ENCODE data around the gene LRFN3.
"Not testable (repeated sequence)": the region's sequence is repeated elsewhere in the genome, so short reads cannot be mapped to it uniquely, and the experiment has no call there.

The LRFN3 gene

DNA sequence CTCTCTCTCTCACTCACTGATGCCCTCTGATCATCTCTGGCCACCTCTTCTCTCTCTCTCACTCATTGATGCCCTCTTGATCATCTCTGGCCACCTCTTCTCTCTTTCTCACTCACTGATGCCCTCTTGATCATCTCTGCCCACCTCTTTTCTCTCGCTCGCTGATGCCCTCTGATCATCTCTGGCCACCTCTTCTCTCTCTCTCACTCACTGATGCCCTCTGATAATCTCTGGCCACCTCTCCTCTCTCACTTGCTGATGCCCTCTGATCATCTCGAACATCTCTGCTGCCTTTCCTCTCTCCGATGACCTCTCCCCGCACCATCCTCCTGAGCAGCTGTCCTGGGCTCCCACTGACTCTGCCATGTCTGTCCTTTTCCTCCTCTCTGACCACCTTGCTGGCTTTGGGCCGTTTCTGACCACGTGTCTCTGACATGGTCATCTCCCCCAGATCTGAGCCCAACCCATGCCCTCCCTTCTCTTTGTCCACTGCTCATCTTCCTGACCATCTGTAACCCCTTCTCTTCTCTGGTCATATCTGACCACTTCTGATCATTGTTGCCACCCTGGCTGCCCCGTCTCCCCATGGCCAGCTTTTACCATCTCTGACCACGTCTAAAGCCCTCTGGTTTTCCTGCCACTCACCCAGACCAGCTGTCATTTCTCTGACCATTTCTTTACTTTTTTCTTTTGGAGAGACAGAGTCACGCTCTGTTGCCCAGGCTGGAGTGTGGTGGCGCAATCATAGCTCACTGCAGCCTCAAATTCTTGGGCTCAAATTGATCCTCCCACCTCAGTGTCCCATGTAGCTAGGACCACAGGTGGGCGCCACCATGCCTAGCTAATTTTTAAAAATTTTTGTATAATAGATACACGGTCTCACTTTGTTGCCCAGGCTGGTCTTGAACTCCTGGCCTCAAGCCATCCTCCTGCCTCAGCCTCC, 2.4 kb downstream of the LRFN3 start:
- no peak for DNase-seq (ENCODE audit: low read depth)

DNA sequence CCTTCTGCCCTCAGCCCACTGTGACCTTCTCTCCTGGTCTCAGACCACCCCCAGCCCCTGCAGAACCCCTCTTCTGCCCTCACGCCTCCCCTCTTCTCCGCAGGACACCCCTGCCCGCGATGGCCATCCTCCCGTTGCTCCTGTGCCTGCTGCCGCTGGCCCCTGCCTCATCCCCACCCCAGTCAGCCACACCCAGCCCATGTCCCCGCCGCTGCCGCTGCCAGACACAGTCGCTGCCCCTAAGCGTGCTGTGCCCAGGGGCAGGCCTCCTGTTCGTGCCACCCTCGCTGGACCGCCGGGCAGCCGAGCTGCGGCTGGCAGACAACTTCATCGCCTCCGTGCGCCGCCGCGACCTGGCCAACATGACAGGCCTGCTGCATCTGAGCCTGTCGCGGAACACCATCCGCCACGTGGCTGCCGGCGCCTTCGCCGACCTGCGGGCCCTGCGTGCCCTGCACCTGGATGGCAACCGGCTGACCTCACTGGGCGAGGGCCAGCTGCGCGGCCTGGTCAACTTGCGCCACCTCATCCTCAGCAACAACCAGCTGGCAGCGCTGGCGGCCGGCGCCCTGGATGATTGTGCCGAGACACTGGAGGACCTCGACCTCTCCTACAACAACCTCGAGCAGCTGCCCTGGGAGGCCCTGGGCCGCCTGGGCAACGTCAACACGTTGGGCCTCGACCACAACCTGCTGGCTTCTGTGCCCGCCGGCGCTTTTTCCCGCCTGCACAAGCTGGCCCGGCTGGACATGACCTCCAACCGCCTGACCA, 3.3 kb downstream of the LRFN3 start:
- no peak for DNase-seq (ENCODE audit: low read depth)

DNA sequence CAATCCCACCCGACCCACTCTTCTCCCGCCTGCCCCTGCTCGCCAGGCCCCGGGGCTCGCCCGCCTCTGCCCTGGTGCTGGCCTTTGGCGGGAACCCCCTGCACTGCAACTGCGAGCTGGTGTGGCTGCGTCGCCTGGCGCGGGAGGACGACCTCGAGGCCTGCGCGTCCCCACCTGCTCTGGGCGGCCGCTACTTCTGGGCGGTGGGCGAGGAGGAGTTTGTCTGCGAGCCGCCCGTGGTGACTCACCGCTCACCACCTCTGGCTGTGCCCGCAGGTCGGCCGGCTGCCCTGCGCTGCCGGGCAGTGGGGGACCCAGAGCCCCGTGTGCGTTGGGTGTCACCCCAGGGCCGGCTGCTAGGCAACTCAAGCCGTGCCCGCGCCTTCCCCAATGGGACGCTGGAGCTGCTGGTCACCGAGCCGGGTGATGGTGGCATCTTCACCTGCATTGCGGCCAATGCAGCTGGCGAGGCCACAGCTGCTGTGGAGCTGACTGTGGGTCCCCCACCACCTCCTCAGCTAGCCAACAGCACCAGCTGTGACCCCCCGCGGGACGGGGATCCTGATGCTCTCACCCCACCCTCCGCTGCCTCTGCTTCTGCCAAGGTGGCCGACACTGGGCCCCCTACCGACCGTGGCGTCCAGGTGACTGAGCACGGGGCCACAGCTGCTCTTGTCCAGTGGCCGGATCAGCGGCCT, 4.1 kb downstream of the LRFN3 start:
- no peak for DNase-seq (ENCODE audit: low read depth)

DNA sequence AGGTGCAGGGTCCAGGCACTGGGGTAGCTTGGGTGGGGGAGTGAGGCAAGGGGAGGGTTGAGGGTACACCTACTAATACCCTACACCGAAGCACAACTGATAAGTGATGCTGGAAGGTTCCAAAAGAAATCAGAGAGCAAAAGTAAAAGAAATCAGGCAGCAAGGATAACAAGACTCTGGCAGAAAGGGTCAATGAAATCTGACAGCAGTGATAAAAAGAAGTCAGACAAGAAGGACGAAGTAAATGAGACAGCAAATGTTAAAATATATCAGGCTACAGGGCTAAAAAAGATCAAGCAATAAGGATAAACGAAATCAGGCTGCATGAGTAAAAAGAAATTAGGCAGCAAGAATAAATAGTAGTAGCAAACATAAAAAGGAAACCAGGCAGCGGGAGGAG, 4.7 kb downstream of the LRFN3 start:
- no peak for DNase-seq (ENCODE audit: low read depth)

DNA sequence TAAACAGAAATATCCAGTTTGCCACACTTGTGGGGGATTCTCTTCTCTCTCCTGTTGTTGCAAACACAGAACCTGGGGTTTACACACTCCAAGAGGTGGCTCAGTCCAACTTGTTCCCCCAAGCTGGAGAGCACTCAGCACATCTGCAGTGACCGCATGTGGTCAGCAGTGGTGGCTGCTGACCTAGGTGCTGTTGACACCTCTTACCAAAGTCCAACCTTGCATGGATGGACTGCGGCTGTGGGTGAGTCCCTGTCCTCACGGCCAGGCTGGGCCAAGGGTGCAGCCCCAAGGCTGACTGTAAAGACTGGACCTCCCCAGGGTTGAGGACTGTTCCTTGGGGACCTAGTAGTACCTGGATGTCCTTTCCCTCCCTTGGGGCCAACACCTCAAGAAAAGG, 6.1 kb downstream of the LRFN3 start:
- DNase-seq (ENCODE audit: low read depth), result no peak

DNA sequence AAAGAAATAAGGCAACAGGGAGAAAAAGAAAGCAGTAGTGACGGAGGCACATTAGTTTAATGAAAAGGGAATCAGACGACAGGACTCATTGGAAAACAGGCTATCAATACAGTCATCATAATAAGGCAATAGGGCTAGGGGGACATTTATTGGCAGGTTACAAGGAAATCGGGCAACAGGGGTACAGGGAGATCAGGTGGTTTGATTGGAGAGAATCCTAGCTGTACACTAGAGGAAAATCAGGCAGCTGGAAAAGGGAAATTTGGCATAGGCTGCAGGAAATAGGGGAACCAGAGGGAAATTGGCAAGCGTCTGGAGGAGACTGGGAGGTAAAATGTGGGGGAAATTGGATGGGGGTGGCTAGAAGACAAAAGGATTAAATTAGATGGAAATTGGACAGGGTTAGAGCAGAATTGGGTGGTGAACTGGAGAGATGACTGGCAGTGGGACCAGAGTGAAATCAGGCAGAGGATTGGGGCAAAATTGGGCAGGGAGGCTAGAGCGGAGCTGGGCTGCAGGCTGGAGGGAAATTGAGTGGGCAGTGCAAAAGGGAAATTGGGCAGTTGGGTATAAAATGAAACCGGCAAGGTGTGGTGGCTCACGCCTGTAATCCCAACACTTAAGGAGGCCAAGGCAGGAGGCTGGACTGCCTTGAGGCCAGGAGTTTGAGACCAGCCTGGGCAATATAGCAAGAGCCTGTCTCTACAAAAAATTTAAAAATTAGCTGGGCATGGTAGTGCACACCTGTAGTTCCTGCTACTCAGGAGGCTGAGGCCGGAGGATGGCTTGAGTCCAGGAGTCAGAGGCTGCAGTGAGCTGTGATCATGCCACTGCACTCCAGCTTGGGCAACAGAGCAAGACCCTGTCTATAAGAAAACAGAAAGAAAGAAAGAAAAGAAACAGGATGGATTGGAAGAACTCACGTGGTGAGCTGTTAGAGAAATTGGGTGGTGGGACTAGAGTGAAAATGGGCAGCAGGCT, 7.4 kb downstream of the LRFN3 start:
- no peak for DNase-seq (ENCODE audit: low read depth)

DNA sequence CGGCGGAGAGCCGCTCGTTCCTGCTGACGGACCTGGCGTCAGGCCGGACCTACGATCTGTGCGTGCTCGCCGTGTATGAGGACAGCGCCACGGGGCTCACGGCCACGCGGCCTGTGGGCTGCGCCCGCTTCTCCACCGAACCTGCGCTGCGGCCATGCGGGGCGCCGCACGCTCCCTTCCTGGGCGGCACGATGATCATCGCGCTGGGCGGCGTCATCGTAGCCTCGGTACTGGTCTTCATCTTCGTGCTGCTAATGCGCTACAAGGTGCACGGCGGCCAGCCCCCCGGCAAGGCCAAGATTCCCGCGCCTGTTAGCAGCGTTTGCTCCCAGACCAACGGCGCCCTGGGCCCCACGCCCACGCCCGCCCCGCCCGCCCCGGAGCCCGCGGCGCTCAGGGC, 8.4 kb downstream of the LRFN3 start:
- DNase-seq (ENCODE audit: low read depth), result no peak

DNA sequence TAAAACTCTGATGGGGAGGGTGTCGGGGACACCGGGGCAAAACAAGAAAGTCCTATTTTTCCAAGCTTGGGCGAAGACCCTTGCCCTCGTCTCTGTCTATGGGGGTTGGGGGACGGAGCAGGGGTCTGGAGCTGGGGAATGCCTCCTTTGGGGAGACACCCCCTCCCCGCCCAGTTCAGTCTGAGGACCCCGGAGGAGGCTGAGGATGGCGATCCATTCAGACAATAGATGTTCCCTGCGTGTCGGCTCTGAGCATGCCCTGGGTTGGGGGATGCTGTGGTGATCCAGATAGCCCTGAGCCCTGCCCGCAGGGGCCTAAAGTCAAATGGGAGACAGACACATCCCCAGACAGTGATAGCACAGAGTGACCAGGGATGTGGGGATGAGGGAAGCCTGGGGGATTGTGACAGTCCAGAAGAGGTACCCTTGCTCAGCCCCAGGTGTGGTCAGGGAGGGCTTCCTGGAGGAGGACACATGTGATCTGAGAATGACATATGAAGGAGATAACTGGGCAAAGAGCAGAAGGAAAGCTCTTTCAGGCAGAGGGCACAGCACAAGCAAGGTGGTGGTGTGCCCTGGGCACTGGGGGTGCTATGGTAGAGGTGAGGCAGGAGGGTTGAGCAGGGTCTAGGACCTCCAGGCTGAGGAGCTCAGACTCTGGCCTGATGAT, 9.1 kb downstream of the LRFN3 start:
- DNase-seq (ENCODE audit: low read depth), result no peak

DNA sequence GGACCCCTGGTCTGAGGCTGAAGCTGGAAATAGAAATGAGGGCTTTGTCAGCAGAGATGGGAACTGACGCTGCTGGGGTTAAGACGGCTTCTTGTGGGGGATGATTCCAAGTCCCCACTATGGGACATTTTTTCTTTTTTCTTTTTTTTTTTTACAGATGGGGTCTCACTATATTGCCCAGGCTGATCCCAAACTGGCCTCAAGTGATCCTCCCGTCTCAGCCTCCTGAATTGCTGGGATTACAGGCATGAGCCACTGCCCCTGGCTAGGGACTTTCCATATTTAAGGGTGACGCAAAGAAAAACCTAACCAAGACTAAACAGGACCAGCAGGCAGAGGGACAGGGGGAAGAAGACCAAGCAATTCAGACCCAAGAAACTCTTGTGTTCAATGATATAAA, 10.0 kb downstream of the LRFN3 start:
- no peak for DNase-seq (ENCODE audit: low read depth)

DNA sequence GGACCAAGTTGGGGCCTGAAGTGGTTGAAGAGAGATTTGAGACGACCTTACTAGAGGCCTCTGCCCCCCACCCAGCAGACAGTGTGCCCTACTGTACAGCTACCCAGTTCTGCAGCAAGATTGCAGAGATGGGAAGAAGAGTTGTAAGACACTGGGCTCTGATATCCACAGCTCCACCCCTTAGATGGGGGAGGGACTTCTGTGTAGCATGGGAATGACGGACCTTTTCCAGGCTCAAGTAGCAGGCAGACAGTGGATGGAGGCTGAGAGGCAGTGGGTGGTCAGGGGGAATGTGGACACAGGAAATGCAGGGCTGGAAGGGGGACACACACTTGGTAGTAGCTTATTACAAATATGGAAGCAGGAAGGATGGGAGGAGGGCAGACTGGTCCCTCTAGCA, 13.0 kb downstream of the LRFN3 start:
- DNase-seq (ENCODE audit: low read depth), result no peak

DNA sequence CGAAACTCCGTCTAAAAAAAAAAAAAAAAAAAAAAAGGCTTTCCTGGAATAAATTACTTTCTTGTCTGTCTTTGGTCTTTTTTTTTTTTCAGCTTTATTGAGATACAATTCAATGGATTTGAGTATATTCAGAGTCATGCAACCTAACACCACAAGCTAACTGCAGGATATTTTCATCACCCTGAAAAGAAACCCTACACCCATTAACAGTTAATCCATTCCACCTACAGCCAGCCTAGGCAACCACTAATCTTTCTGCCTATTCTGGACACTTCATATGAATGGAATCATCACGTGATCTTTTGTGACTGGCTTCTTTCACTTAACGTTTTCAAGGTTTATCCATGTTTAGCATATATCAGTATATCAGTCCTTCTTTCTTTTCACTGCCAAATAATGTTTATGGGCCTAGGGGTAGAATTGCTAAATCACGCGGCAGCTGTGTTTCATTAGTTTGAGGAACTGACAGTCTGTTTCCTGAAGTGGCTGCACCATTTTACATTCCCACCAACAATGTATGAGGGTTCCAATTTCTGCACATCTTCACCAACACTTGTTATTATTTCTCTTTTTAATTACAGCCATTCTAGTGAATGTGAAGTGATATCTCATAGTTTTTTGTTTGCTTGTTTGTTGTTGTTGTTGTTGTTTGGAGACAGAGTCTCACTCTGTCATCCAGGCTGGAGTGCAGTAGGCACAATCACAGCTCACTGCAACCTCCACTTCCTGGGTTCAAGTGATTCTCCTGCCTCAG, 19.9 kb downstream of the LRFN3 start:
- DNase-seq (ENCODE audit: low read depth), result no peak

DNA sequence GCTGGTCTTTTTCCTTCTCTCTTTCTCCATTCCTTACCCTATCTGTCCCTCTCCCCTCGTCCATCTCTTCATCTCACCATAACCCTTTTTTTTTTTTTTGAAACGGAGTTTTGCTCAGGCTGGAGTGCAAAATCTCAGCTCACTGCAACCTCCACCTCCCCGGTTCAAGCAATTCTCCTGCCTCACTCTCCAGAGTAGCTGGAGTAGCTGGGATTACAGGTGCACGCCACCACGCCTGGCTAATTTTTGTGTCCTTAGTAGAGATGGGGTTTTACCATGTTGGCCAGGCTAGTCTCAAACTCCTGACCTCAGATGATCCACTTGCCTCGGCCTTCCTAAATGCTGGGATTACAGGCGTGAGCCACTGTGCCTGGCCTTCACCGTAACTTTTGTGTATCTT, 21.2 kb downstream of the LRFN3 start:
- DNase-seq (ENCODE audit: low read depth), result not testable (repeated sequence)

DNA sequence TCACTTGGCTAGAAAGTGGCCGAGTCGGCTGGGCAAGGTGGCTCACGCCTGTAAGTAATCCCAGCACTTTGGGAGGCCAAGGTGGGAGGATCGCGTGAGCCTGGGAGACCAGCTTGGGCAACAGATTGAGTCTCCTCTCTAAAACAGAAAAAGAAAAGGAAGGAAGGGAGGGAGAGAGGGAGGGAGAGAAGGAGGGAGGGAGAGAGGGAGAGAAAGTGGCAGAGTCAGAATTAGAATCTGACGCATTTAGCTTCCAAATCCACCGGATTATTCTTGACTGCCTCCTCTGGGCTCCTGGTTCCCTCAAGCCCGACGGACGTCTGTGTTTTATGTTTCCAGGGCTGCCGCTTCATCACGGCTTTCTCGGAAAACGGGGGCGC, 22.5 kb downstream of the LRFN3 start:
- DNase-seq (ENCODE audit: low read depth), result no peak

DNA sequence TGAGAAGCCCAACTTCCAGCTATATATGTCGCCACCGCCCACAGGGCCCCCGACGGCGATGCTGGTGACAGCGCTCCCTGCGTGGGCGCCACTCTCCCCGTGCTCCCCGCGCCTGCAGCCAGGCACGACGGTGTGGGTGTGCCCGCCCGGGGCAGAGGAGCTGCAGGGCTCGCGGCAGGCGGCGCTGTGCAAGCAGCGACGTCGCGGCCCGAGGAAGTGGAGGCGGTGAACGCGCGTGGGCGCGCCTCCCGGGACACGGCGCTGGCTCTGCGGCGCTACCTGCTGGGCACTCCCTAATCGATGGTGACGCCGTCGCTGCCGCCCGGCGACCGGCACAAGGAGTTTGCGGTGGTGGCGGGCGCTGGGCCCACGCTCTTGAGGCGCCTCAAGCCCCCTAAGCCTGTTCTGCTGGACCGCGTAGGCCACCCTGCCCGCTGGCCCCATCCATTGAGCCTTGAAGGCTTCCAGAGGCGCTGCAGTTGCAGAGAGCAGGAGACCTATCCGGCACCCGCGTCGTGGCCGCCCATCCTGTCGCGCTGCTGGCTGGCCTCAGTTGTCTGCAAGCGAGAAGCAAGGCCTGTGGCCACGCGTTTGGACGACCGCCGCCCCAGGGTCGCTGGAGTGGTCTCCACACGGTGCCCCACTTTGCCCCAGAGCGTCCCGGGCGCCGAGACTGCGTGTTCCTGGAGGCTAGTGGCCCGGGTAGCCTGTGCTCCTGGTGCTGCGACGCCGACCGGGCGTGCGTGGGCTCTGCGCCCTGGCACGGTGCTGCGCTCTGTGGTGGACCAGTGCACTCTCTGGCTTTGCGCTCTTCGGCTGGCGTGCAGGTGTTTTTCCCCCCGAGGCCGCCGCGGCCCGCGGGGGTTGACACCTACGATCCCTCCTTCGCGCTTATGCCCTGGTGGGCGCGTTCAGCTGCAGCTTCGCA, 23.1 kb downstream of the LRFN3 start:
- DNase-seq (ENCODE audit: low read depth), result peak; percentile 85

DNA sequence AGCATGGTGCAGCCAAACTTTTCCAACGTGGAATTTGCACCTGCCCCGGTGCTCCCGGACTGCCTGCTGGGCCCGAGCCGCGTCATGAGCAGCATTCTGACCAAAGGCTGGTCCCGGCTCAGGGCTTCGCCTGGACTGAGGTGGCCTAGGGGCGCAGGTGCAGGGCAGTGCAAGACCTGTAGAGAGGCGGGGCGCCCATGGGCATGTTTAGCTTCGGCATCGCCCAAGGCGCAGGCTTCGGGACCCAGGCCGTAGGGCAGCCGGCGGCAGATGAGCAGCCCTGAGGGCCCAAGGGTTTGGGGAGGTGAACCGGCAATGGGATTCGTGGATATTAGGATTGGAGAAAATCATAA, 23.8 kb downstream of the LRFN3 start:
- no peak for DNase-seq (ENCODE audit: low read depth)

DNA sequence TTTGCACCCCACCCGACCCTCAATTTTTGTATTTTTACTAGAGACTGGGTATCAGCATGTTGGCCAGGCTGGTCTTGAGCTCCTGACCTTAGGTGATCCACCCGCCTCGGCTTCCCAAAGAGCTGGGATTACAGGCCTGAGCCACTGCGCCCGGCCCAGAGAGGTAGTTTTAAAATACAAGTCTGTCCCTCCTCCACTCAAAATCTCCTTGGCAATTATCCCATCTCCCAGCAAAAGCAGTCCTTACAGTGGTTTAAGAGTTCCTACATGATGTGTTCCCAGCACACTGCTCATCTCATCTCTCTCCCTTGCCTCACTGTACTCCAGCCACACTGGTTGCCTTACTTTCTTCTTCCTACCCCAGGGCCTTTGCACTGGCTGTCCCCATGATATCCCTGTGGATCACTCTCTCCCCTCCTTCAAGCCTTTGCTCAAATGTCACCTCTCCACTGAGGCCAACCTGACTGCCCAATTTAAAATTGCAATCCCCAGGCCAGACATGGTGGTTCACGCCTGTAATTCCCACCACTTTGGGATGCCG, 24.3 kb downstream of the LRFN3 start:
- DNase-seq (ENCODE audit: low read depth), result no peak

DNA sequence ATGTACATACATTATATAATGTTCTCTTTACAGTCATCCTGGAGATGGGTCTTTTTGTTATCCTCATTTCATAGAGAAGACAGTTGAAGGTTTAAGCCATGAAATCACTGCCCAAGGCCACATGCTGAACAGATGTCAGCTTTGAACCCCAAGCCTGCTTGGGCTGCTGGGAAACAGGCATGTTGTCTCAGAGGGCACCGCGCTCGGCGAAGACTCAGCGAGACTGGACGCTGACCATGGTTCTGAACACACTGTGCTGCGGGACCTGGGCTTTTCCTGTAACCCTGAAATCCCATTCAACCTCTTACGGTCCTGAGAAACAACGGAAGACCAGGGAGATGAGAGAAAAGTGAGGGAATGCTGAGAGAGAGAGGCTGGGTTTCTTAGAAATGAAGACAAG, 27.3 kb downstream of the LRFN3 start:
- no peak for DNase-seq (ENCODE audit: low read depth)

DNA sequence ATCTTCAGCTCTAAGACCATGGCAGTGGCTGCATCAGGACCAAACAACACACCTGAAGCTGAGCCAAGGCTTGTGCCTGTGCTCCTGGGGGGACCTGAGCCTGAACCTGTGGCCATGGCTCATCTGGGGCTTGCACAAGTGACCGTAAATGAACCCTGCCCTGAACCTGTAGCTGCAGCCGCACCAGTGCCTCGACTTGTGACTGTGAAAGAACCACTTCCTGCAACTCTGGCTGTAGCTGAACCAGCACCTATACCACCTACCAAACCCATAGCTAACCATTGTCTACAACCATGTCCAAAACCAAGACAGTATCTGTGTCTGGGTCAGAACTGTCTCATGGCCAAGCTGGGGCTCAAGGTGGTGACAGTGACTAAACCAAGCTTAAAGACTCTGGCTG, 30.6 kb downstream of the LRFN3 start:
- no peak for DNase-seq (ENCODE audit: low read depth)

DNA sequence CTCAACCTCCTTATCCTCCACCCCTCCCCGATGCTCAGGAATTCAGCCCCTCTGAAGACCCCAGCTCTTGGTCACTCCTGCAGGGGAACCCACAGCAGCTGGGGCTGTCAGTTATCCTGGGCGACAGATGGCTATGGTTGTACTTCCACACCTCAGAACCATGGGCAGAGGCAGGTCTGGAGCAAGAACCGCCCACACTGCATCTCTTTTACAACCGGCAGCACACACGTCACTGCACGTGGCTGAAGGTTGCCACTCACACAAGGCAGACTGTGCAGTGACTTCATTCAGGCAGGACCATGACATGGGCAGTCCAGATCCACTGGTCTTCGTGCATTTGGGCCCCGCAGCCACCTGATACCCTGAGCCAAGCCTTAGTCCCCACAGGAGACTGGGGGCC, 37.3 kb downstream of the LRFN3 start:
- DNase-seq (ENCODE audit: low read depth), result no peak
